Omental fat pad (tissue), 4 donors: ENCODE data around the gene ATG2B. TPM values are rescaled to one million over a fixed set of nuclear protein-coding genes. Genes with fewer than 3 reads are reported as not detected.

Source experiments
- ATAC-seq: fragments of 150-250 bp; one replicate; pipeline ENCODE4 v1.9.1; 2016; ENCODE audit warnings: mild to moderate bottlenecking, moderate library complexity; ENCODE audit not compliant: low FRiP score
- DNase-seq: peaks from one replicate; pipeline ENCODE4 v3.0.0-alpha.2; 2019; ENCODE audit warnings: low spot score
- CTCF ChIP-seq, 3 donors: fragments of 450-650 bp; IDR thresholded peaks; one replicate each; pipeline ENCODE4 v1.5.1; 2016 to 2017; ENCODE audit warnings: antibody characterized with exemption in 3 of 3, mild to moderate bottlenecking in 3 of 3, moderate library complexity in 2 of 3
- total RNA-seq, 4 donors: library from RNA; depleted of rRNA; stranded (reverse); fragments of >200 nt; gene quantifications; one replicate each; pipeline ENCODE4 v1.1.0, GENCODE V29; 2016

The ATG2B gene
- total RNA-seq, 4 donors from 2014 or later: 22.9 to 33.1 (median 27.3) TPM

GRCh38 chr14:96264853-96265252, 98.3 kb downstream of the ATG2B start:
- ATAC-seq (no peak), DNase-seq (no peak)
- TF ChIP-seq CTCF (IDR thresholded peaks at IDR 0.05): no peak

- no peak for TF ChIP-seq CTCF (IDR thresholded peaks at IDR 0.05)
These were observed 99.0 kb downstream of the ATG2B start for GRCh38 chr14:96264200-96264553.

GRCh38 chr14:96263347-96264199, 99.6 kb downstream of the ATG2B start:
- ATAC-seq: no peak

More at GRCh38 chr14:96264200-96264553, 99.0 kb downstream of the ATG2B start:
- ATAC-seq (no peak), DNase-seq (no peak)

GRCh38 chr14:96261772-96262655, 101.1 kb downstream of the ATG2B start:
- ATAC-seq: no peak
- no peak for DNase-seq
- TF ChIP-seq CTCF (IDR thresholded peaks at IDR 0.05): no peak

More at GRCh38 chr14:96263347-96264199, 99.6 kb downstream of the ATG2B start:
- DNase-seq: no peak
- no peak for TF ChIP-seq CTCF (IDR thresholded peaks at IDR 0.05)

GRCh38 chr14:96261053-96261452, 102.1 kb downstream of the ATG2B start:
- ATAC-seq (no peak), DNase-seq (no peak)
- TF ChIP-seq CTCF (IDR thresholded peaks at IDR 0.05): no peak

- DNase-seq: no peak
- TF ChIP-seq CTCF (IDR thresholded peaks at IDR 0.05): no peak
- ATAC-seq: no peak
These were observed 102.8 kb downstream of the ATG2B start for GRCh38 chr14:96260341-96260821.
